ENCODE data around the gene MAGI2.

Gene MAGI2

GRCh38 chr7:78140109-78140508, 1313.4 kb downstream of the MAGI2 start:
- no peak for DNase-seq (ENCODE audit: low spot score)

GRCh38 chr7:78139335-78139734, 1314.1 kb downstream of the MAGI2 start:
- peak; percentile 61 for DNase-seq (ENCODE audit: low spot score)

- no peak for DNase-seq (ENCODE audit: low spot score)
These were observed 1318.7 kb downstream of the MAGI2 start for GRCh38 chr7:78134774-78135173.

- peak; percentile 81 for DNase-seq (ENCODE audit: low spot score)
These were observed 1319.2 kb downstream of the MAGI2 start for GRCh38 chr7:78134256-78134655.

GRCh38 chr7:78130446-78131215, 1322.8 kb downstream of the MAGI2 start:
- peak; percentile 46 for DNase-seq (ENCODE audit: low spot score)

GRCh38 chr7:78129865-78130264, 1323.6 kb downstream of the MAGI2 start:
- DNase-seq (ENCODE audit: low spot score) = no peak

- no peak for DNase-seq (ENCODE audit: low spot score)
These were observed 1326.5 kb downstream of the MAGI2 start for GRCh38 chr7:78127009-78127408.

GRCh38 chr7:78125884-78126283, 1327.6 kb downstream of the MAGI2 start:
- peak; percentile 36 for DNase-seq (ENCODE audit: low spot score)

GRCh38 chr7:78124216-78124615, 1329.3 kb downstream of the MAGI2 start:
- no peak for DNase-seq (ENCODE audit: low spot score)

GRCh38 chr7:78121888-78122287, 1331.6 kb downstream of the MAGI2 start:
- no peak for DNase-seq (ENCODE audit: low spot score)

- DNase-seq (ENCODE audit: low spot score) = no peak
These were observed 1335.0 kb downstream of the MAGI2 start for GRCh38 chr7:78118470-78118869.

GRCh38 chr7:78115876-78116275, 1337.6 kb downstream of the MAGI2 start:
- no peak for DNase-seq (ENCODE audit: low spot score)

GRCh38 chr7:78114993-78115392, 1338.5 kb downstream of the MAGI2 start:
- DNase-seq (ENCODE audit: low spot score) = no peak

- no peak for DNase-seq (ENCODE audit: low spot score)
These were observed 1341.0 kb downstream of the MAGI2 start for GRCh38 chr7:78112488-78112887.

GRCh38 chr7:78111386-78111785, 1342.1 kb downstream of the MAGI2 start:
- no peak for DNase-seq (ENCODE audit: low spot score)

- no peak for DNase-seq (ENCODE audit: low spot score)
These were observed 1350.0 kb downstream of the MAGI2 start for GRCh38 chr7:78103475-78103874.

GRCh38 chr7:78101076-78101475, 1352.4 kb downstream of the MAGI2 start:
- DNase-seq (ENCODE audit: low spot score) = no peak

GRCh38 chr7:78099715-78100394, 1353.6 kb downstream of the MAGI2 start:
- DNase-seq (ENCODE audit: low spot score) = peak; percentile 48

GRCh38 chr7:78095549-78095948, 1357.9 kb downstream of the MAGI2 start:
- DNase-seq (ENCODE audit: low spot score) = peak; percentile 33

- no peak for DNase-seq (ENCODE audit: low spot score)
These were observed 1361.1 kb downstream of the MAGI2 start for GRCh38 chr7:78092331-78092730.

GRCh38 chr7:78090616-78091015, 1362.9 kb downstream of the MAGI2 start:
- DNase-seq (ENCODE audit: low spot score) = no peak

- no peak for DNase-seq (ENCODE audit: low spot score)
These were observed 1369.9 kb downstream of the MAGI2 start for GRCh38 chr7:78083476-78084120.

GRCh38 chr7:78082556-78082955, 1370.9 kb downstream of the MAGI2 start:
- DNase-seq (ENCODE audit: low spot score) = no peak

Measured in GM03348 (cell line).